ENCODE measurements around the gene SPPL2B.
"Not testable (repeated sequence)": the region's sequence is repeated elsewhere in the genome, so short reads cannot be mapped to it uniquely, and the experiment has no call there.

The SPPL2B gene, protein sequence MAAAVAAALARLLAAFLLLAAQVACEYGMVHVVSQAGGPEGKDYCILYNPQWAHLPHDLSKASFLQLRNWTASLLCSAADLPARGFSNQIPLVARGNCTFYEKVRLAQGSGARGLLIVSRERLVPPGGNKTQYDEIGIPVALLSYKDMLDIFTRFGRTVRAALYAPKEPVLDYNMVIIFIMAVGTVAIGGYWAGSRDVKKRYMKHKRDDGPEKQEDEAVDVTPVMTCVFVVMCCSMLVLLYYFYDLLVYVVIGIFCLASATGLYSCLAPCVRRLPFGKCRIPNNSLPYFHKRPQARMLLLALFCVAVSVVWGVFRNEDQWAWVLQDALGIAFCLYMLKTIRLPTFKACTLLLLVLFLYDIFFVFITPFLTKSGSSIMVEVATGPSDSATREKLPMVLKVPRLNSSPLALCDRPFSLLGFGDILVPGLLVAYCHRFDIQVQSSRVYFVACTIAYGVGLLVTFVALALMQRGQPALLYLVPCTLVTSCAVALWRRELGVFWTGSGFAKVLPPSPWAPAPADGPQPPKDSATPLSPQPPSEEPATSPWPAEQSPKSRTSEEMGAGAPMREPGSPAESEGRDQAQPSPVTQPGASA

DNA sequence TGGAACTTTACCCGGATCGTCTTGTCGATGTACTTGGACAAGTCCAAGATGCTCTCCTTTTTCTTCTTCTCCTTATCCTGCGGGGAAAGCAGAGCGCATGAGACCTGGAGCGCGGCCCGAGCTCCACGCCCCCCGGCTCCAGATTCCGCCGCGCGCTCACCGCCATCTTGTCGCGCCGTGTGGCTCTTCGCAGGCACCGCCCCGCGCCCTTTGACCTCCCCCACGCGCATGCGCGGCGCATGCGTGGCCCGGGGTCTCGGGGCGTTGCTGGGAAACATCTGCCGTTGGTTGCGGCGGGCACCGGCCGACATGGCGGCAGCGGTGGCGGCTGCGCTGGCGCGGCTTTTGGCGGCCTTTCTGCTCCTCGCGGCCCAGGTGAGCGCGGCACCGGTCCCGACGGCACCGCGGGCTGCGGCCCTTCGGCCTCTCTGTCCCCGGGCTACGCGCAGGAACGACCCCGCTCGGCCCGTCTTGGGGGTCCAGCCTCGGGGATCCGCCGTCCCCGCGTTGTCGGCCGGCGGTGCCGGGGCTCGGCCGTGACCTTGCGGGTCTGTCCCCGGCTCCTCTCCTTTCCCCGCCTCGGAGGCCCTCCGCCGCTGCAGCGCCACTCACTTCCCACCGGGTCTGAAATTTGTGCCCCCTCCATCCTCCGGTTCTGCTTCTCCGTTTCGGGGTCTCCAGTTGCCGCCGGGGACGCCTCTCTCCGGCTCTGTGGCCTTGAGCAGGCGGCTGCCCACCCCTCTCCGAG, at the start of gene SPPL2B, which contains the start of gene LSM7:
Gene SPPL2B (plus strand): TSS at position 284 of the 748 bp plus-strand sequence. CDS start 26 bp downstream, at position 310.
Gene LSM7 (minus strand): TSS at position 186 of the 748 bp plus-strand sequence. CDS start 20 bp downstream, at position 166.
- peak; percentile 85 for DNase-seq

DNA sequence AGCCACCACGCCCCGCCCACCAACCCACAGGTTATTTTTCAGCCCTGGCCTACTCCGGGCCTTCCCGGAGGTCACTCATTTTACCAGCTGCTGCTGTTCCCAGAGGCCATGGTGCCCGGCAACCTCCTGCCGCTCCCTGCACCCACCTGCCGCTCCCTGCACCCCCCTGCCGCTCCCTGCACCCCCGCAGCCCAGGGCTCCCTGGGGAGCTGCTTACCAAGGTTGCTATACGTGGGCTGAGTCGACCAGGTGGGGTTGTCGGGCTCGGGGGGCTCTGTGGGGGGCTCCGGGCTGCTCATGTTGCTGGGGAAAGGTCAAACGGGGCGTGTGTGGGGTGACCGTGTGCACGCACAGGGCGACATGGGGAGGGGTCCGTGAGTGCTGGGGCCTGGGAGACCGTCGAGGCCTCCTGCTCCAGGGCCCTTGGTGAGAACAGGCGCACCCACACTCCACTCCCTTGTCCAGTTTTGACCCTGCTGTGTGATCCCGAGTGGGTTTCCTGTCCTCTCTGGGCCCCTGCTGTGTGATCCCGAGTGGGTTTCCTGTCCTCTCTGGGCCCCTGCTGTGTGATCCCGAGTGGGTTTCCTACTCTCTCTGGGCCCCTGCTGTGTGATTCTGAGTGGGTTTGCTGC, 47.7 kb upstream of the SPPL2B start:
- DNase-seq = no peak

DNA sequence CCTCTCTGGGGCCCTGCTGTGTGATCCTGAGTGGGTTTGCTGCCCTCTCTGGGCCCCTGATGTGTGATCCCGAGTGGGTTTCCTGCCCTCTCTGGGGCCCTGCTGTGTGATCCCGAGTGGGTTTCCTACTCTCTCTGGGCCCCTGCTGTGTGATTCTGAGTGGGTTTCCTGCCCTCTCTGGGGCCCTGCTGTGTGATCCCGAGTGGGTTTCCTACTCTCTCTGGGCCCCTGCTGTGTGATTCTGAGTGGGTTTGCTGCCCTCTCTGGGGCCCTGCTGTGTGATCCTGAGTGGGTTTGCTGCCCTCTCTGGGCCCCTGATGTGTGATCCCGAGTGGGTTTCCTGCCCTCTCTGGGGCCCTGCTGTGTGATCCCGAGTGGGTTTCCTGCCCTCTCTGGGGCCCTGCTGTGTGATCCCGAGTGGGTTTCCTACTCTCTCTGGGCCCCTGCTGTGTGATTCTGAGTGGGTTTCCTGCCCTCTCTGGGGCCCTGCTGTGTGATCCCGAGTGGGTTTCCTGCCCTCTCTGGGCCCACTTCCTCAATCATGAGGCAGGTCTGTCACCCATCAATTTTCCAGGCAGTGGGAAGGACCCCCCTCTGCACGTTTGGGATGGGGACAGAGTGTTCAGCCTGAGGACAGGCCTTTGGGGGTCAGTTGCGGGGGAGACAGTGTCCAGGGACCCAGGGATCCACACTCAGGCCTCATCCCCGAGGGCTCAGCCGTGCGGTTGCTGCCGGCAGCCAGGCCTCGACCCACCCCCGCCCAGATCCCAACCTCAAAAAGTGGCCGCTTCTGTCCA, 47.0 kb upstream of the SPPL2B start:
- DNase-seq = not testable (repeated sequence)

DNA sequence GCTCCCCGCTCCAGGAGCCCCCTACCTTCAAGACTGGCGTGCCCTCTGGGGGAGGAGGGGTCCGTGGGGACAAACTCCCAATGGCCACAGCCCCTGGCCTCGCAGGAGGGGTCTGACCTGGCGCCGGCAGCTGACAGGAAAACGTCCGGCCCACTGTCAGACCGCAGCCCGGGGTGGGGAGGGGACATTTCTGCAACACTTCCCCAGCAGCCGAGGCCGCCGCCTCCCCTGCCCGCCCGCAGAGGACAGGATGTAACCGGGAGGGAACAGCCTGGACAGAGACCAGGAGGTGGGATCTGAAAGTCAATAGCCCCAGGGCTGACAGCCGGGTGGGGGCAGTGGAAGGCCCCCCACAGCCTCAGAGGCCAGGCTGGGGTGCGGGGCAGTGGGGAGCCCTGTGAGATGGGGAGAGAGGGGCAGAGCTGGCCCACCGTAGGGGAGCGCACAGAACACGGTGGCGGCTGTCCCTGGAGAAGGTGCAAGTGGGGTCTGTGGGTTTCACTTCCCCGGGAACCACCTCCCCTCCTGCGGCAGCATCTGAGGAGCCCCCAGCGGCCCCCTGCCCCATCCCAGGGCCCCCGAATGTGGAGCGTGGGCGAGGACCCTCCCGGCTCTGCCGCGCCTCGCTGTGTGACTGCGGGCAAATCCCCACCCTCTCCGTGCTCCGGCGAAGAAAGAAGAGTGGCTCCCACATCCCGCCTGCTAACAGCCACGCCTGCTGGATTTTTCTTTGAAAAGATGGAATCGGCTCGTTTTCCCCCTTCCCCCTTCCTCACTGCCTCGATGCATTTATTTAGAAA, 46.2 kb upstream of the SPPL2B start, which contains the start of gene PEAK3:
Gene PEAK3 (minus strand): TSS at position 114 of the 800 bp plus-strand sequence. CDS start 1,244 bp downstream, outside the sequence.
- DNase-seq = no peak

DNA sequence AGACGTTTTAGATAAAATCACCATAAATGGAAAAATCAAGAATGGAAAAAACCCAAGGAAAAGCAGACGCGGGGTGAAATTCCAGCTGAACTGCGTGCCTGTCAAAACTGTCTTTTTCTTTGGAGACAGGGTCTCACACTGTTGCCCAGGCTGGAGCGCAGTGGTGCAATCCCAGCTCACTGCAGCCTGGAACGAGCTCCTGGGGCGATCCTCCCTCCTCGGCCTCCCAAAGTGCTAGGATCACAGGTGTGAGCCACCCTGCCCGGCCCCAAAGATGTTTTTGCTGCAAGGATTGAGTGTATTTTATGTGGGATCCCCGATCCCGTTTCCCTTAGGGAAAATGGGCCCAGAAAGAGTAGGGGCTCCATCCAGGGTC, 45.6 kb upstream of the SPPL2B start:
- DNase-seq = no peak

DNA sequence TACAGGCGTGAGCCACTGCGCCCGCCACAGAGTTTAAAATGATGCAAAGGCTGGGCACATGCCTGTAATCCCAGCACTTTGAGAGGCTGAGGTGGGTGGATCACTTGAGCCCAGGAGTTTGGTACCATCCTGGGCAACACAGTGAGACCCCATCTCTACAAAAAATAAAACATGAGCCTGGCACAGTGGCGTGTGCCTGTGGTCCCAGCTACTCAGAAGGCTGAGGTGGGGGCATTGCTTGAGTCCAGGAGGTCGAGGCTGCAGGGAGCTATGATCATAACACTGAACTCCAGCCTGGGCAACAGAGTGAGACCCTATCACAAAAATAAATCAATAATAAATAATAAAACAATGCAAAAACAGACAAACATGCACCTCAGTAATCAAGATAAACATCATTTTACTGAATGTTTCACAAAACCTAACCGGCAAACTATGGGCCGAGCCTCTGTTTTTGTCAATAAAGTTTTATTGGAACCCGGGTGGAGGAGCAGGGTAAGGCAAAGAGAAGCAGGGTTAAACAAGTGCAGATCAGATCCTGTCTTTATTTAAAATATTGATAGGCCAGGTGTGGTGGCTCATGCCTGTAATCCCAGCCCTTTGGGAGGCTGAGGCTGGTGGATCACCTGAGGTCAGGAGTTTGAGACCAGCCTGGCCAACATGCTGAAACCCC, 44.5 kb upstream of the SPPL2B start:
- no peak for DNase-seq

DNA sequence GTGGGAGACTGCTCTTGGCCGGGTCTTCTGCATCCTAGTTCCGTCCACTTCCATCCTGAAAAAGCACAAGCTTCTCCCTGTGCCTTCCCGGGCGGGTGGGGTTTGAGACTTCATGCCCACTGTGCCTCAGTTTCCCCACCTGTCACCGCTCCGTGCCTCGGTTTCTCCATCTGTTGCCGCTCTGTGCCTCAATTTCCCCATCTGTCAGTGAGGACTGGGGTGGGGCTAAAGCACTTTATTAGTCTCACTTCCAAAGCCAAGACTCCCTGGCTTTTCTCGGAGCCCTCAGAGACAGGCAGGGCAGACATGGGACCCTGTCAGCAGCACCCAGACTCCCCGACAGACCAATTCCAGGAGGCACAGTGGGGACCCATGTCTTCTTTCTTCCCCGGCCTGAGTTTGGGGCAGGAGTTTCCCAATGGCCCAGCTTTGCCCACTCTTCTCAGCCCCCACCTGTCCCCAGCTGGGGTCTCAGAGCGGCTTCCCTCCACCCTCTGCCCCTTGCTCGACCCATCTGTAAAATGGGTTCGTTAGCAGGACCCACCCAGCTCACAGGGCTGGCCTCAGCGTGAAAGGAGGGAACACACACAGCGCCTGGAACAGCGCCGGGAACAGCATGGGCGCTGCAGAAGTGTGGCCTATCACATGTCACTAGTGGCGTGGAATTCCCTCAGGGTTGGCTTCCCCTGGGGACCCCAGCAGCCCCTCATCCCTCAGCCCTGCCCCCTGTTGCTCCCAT, 41.9 kb upstream of the SPPL2B start:
- DNase-seq = no peak

DNA sequence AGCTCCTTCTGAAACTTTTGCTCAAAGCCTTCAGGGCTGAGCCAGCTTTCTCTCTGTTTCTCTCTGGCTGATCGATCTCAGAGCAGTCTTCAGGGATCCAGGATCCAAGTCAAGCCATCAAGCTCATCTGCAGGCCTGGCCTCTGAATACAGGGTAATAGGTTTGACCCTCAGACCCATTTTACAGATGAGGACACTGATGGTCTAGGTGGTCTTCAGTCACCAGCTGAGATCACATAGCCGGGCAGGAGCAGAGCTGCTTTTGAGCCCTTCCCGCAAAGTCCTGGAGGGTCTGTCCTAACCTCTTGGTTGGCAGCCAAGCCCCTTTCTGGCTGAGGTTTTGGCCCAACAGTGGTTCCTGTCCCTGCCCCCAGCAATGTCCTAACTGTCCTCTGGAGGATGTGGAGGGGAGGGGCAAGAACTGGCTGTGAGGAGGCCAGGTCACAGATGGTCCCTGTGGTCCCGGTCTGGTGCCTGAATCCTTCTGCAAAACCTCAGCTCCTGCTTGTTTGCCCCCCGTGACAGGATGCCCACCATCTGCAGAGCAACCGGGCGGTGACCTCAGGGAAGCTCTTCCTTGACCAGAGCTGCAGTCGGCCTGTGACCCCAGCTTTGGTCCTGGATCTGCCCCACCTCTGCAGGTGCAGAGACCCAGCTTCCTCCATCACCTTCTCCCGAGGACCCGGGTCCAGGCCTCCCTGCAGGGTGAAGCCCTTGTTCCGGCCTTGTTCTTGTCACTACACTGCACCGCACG, 40.7 kb upstream of the SPPL2B start:
- DNase-seq = no peak

DNA sequence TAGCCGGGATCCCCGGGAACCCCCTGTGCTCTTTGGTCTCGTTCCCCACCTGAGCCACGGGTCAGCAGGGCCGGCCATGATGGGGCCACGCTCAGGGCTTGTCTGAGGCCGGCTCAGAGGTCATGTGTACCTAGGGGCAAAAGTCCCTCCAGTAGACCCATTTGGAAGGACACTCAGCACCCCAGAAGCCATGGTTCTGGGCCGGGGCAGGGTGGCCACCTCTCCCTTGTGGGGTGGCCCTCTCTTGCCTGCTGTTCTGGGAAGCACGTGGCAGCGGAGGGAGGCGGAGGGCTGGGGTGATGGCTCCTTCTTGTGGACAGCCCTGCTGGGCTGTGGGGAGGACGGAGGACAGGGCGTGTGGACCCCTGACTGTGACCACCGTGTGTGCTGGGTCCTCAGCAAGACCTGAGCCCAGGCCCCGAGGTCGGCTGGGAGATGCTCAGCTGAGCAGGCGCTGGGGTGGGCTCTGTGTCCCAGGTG, 40.1 kb upstream of the SPPL2B start:
- peak; percentile 56 for DNase-seq

DNA sequence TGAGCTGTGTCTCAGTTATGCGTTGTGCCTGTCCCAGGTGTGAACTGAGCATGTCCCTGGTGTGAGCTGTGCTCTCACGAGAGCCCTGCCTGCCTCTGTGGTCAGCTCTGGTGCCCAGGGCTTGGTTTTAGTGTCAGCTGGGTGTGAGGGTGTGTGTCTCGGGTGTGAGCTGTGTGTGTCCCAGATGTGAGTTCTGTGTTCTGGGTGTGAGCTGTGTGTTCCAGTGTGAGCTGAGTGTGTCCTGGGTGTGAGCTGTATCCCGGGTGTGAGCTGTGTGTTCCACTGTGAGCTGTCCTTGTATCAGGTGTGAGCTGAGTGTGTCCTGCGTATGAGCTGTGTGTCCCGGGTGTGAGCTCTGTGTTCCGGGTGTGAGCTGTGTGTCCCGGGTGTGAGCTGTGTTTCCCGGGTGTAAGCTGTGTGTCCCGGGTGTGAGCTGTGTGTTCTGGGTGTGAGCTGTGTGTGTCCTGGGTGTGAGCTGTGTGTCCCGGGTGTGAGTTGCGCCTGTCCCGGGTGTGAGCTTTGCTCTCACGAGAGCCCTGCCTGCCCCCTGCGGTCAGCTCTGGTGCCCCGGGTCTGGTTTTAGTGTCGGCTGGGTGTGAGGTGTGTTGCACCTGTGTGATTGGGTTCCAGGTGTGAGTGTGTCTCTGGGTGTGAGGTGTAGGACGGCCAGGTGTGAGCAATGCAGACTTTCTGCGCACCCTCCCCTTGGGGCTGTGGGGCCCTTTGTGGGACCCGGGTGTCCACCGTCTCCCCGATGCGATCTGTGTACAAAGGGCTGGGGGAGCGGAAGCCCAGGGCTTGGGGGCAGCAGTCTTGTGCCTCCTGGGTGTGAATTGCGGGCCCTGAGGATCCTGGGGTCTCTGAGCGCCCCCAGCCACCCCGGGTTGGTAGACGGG, 39.4 kb upstream of the SPPL2B start:
- DNase-seq = no peak

DNA sequence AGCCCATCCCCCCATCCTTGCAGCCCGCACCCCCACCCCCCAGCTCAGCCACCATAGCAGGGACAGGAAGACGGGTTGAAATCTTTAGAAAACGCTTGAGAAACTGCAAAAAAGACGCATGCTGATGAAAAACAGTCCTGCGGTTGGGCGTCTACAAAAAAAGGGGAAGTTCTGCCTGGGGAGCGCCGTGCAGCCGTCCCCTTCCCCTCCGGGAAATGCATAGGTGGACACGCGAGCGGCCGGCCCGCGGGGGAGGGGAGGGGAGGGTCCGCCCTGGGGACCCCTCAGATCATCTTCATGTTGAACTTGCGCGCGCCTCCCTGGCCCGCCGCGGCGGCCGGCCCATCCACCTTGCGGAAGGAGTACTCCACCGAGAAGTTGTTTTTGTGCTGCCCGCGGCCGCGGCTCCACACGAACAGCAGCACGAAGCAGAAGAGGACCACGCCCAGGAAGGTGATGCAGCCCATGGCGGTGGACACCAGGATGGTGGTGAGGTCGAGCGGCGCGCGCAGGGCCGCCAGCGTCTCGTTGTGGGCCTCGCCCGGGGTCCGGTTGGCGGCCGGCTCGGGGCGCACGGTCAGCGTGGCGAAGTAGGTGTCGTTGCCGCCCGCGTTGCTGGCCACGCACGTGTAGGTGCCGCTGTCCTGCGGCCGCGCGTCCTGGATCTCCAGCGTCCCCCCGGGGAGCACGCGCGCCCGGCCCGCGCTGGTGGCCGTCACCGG, 38.6 kb upstream of the SPPL2B start:
- no peak for DNase-seq

DNA sequence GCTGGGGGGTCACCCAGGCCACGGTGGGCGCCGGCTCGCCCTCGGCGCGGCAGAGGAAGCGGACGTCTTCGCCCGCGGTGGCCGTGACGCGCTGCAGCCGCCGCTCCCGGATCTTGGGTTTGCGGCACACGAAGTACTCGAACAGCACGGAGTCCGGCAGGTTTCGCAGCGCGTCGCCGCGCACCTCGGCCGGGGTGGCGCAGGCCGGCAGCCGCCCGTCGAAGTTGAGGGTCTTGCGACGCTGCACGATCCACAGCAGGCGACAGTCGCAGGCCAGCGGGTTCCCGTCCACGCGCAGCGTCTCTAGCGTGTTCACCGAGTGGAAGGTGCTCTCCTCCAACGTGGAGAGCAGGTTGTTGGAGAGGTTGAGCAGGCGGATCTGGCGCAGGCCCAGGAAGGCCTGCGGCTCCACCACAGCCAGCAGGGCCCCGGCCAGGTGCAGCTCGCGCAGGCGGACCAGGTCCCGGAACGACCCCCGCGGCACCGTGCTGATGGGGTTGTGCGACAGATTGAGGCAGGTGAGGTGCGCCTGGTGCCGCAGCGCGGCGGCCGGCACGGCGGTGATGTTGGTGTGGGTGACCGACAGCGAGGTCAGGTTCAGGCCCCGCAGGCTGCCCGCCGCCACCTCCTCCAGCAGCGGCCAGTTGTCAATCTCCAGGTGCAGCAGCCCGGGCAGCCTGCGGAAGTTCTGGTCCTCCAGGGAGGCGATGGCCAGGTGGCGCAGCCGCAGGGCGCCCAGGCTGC, 37.9 kb upstream of the SPPL2B start:
- peak; percentile 47 for DNase-seq

DNA sequence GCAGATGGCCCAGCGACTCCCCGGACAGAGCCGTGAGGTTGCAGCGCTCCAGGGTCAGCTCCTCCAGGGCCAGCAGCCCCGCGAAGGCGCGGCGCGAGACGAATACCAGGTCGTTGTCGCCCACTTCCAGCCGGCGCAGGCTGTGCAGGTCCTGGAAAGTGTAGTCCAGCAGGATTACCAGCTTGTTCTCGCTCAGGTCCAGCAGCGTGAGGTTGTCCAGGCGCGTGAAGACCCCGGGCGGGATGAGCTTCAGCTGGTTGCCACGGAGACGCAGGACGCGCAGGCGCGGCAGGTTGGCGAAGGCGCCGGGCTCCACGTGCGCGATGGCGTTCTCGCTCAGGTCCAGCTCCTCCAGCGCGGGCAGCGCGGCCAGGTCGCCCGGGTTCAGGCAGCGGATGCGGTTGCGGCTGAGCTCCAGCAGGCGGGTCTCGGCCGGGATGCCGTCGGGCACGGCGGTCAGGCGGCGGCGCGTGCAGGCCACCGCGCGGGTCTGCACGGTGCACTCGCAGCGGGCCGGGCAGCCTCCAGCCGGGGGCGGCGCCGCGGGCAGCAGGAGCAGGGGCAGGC, 37.2 kb upstream of the SPPL2B start:
- DNase-seq = no peak

DNA sequence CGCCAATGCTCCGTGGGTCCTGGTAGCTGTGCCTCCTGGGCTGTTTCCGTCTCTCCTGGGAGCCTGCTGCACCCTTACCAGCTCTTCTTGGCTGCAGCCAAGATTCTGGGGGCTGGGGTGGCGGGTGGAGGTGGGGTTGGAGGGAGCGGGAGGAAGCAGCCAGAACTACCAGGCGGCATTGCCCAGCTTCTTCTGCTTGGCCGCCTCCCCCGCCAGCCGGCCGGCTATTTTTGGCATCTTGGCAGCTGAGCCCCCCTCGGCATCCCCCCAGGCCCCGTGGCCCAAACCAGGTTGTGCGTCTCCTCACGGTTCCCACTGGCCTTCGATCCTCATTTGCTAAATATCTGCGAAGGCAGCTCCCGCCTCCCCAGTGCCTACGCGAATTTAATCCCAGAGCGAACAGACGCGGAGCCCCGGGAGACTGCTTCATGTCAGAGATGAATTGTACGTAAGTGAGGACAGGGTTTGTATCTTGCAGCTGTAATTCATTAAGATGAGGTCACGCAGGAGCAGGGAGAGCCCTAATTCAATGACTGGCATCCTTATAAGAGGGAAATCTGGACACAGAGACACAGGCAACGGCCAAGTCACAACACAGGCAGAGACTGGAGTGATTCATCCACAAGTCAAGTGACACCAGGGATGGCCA, 33.7 kb upstream of the SPPL2B start:
- DNase-seq = peak; percentile 74

DNA sequence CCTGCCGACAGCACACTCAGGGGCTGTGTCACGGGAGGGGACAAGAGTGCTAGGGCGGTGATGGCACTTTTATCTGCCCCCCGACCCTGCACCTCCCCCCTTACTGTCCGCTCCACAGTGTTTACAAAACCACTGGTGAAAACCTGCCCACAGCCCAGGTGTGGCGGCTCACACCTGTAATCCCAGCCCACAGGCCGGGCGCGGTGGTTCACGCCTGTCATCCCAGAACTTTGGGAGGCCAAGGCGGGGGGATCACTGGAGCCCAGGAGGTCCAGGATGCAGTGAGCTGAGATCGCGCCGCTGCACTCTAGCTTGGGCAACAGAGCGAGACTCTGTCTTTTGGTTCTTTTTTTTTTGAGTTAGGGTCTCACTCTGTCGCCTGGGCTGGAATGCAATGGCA, 32.3 kb upstream of the SPPL2B start:
- no peak for DNase-seq

DNA sequence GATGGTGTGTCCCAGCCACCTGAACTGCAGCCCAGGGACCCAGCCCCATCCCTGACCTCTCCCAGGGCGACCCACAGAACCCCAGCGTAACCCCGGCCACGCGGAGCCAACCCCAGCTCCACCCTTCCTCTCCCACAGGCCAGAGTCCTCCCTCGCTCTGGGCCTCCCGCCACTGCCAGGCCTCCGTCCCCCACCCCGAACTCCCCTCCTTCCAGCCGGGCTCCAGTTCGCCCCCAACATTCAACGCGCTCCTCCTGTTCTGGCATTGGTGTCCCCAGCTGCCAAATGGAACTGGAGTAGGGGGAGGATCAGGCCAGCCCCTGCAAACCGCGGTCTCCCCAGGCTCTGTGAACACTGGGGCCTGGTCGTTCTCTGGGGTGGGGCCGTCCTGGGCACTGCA, 28.0 kb upstream of the SPPL2B start:
- DNase-seq = no peak
